Mucosa of descending colon (tissue), 3 donors: ENCODE measurements around the gene PRICKLE2. TPM values are rescaled to one million over a fixed set of nuclear protein-coding genes. Genes with fewer than 3 reads are reported as not detected.

Source experiments
- ATAC-seq: fragments of 200-7000 bp; cut with Tn5 transposase; one replicate; pipeline ENCODE4 v1.9.1; 2020; ENCODE audit warnings: mild to moderate bottlenecking, moderate library complexity
- DNase-seq, 3 donors: peaks; one replicate each; pipeline ENCODE4 v3.0.0-alpha.2; 2020
- H3K36me3 ChIP-seq: fragments of 200-600 bp; one replicate; pipeline ENCODE4 v1.8.0; 2021; ENCODE audit warnings: low read depth, mild to moderate bottlenecking
- H3K4me1 ChIP-seq: fragments of 200-600 bp; one replicate; pipeline ENCODE4 v1.8.0; 2021; ENCODE audit warnings: low read depth, mild to moderate bottlenecking
- H3K4me3 ChIP-seq: fragments of 200-600 bp; one replicate; pipeline ENCODE4 v1.8.0; 2021; ENCODE audit warnings: mild to moderate bottlenecking
- H3K9me3 ChIP-seq: fragments of 200-600 bp; one replicate; pipeline ENCODE4 v1.8.0; 2021; ENCODE audit warnings: mild to moderate bottlenecking
- CTCF ChIP-seq: fragments of 200-600 bp; IDR thresholded peaks from one replicate; pipeline ENCODE4 v1.8.0; 2022; ENCODE audit warnings: antibody characterized with exemption, mild to moderate bottlenecking
- intact Hi-C, 2 donors: fragments of 100-400 bp; cut with DNase I in 1 of 2; cut with micrococcal nuclease in 1 of 2; formaldehyde crosslinking; loops; one replicate each; pipeline versions ENCODE4 v1.11.0 to v1.11.1; 2022; cut with DNase I, micrococcal nuclease
- total RNA-seq, 3 donors: library from RNA; stranded (reverse); fragmentation: NEBNext Ultra II Directional in 2 of 3; extraction: Animal tissue kit (Norgen Biotek cat#: 25700) in 2 of 3; gene quantifications; one replicate each; pipeline versions ENCODE4 v1.2.1 to v1.2.4, GENCODE V29; 2021 to 2023
- donor health status: DM: no; HTN: no; CAD: no; lungs with moderate emphysema.
- donor health status: DM: no; HTN: no; CAD: no.
- donor health status: DM: no; HTN: yes; CAD: no.

Gene PRICKLE2
- total RNA-seq, 3 donors from 2014 or later: 4.3 to 66.3 (median 7.0) TPM

- H3K9me3 ChIP-seq: peaks cover 3% of the 10 kb centered on the region
- intact Hi-C loops: no loop called here
- no peak for TF ChIP-seq CTCF
These were observed 113.4 kb downstream of the PRICKLE2 start for GRCh38 chr3:64111872-64112271.

GRCh38 chr3:64111083-64111482, 114.2 kb downstream of the PRICKLE2 start:
- Histone ChIP-seq H3K4me1 (peaks cover 3% of the 10 kb centered on the region), H3K4me3 (no peak overlapping the region), H3K9me3 (peaks cover 3% of the 10 kb centered on the region), H3K36me3 (no peaks in the 10 kb centered on the region)
- DNase-seq (no peak), ATAC-seq (no peak)
- no peak for TF ChIP-seq CTCF
- intact Hi-C loops: no loop called here

More at GRCh38 chr3:64111872-64112271, 113.4 kb downstream of the PRICKLE2 start:
- Histone ChIP-seq H3K36me3 (no peaks in the 10 kb centered on the region), H3K4me3 (no peak overlapping the region), H3K4me1 (peaks cover 3% of the 10 kb centered on the region)
- no peak for ATAC-seq
- no peak for DNase-seq

GRCh38 chr3:64110071-64110470, 115.2 kb downstream of the PRICKLE2 start:
- intact Hi-C loops: no loop called here
- H3K4me1 ChIP-seq: peaks cover 3% of the 10 kb centered on the region
- H3K36me3 ChIP-seq: no peaks in the 10 kb centered on the region
- no peak for TF ChIP-seq CTCF
- DNase-seq: no peak
- H3K9me3 ChIP-seq: peaks cover 3% of the 10 kb centered on the region
- no peak for ATAC-seq
- H3K4me3 ChIP-seq: no peak overlapping the region

GRCh38 chr3:64109438-64109837, 115.8 kb downstream of the PRICKLE2 start:
- peaks cover under 1% of the 10 kb centered on the region for H3K9me3 ChIP-seq
- ATAC-seq (peak; percentile 79), DNase-seq (peak in 2 of 3 donors; percentile 33 to 35)
- TF ChIP-seq CTCF: no peak
- no peak overlapping the region for H3K4me3 ChIP-seq
- intact Hi-C loops: no loop called here
- no peaks in the 10 kb centered on the region for H3K36me3 ChIP-seq
- peaks cover 3% of the 10 kb centered on the region for H3K4me1 ChIP-seq

GRCh38 chr3:64108784-64109317, 116.4 kb downstream of the PRICKLE2 start:
- Histone ChIP-seq H3K9me3 (no peaks in the 10 kb centered on the region), H3K36me3 (no peaks in the 10 kb centered on the region), H3K4me3 (no peak overlapping the region), H3K4me1 (peaks cover 4% of the 10 kb centered on the region)
- intact Hi-C loops: no loop called here
- no peak for ATAC-seq
- DNase-seq: no peak
- TF ChIP-seq CTCF: no peak

GRCh38 chr3:64108231-64108630, 117.0 kb downstream of the PRICKLE2 start:
- ATAC-seq: no peak
- TF ChIP-seq CTCF: no peak
- DNase-seq: no peak
- Histone ChIP-seq H3K9me3 (no peaks in the 10 kb centered on the region), H3K4me3 (no peak overlapping the region), H3K36me3 (no peaks in the 10 kb centered on the region), H3K4me1 (peaks cover 8% of the 10 kb centered on the region)
- intact Hi-C loops: no loop called here
